GM23338 (cell line): ENCODE results near the gene STARD13. TPM values are rescaled to one million over a fixed set of nuclear protein-coding genes. Genes with fewer than 3 reads are reported as not detected.

ENCODE experiments used
- ATAC-seq: fragments of 200-7000 bp; cut with Tn5 transposase; 3 replicates; pipeline ENCODE4 v1.9.1; 2020
- DNase-seq: peaks from one replicate; pipeline ENCODE4 v3.0.0-alpha.2; 2015; ENCODE audit warnings: low spot score
- H2AFZ ChIP-seq: fragments of 200-600 bp; sonication (generic); 2 replicates; pipeline ENCODE4 v1.8.0; 2016; ENCODE audit warnings: antibody characterized with exemption, mild to moderate bottlenecking, moderate library complexity
- H3F3A ChIP-seq: fragments of 200-600 bp; sonication (generic); replicated peaks from 2 replicates; pipeline ENCODE4 v1.8.0; 2017; ENCODE audit warnings: antibody characterized with exemption, mixed run types, low read depth
- H3K27ac ChIP-seq: fragments of 200-600 bp; sonication (generic); 2 replicates; pipeline ENCODE4 v1.6.1; 2016; ENCODE audit warnings: low read depth
- H3K27me3 ChIP-seq: fragments of 200-600 bp; sonication (generic); 2 replicates; pipeline ENCODE4 v1.8.0; 2016; ENCODE audit warnings: mild to moderate bottlenecking, mixed run types, moderate library complexity; ENCODE audit not compliant: insufficient read depth
- H3K36me3 ChIP-seq: fragments of 200-600 bp; sonication (generic); 2 replicates; pipeline ENCODE4 v1.8.0; 2016; ENCODE audit warnings: mild to moderate bottlenecking; ENCODE audit not compliant: insufficient read depth
- H3K4me1 ChIP-seq: fragments of 200-600 bp; sonication (generic); 2 replicates; pipeline ENCODE4 v1.8.0; 2016; ENCODE audit warnings: mild to moderate bottlenecking, moderate library complexity; ENCODE audit not compliant: insufficient read depth
- H3K4me2 ChIP-seq: fragments of 200-600 bp; sonication (generic); 2 replicates; pipeline ENCODE4 v1.7.1; 2017; ENCODE audit warnings: mixed run types
- H3K4me3 ChIP-seq: fragments of 200-600 bp; sonication (generic); 2 replicates; pipeline ENCODE4 v1.6.1; 2016; ENCODE audit warnings: mixed run types
- H3K79me2 ChIP-seq: fragments of 200-600 bp; sonication (generic); replicated peaks from 2 replicates; pipeline ENCODE4 v1.8.0; 2017; ENCODE audit warnings: mild to moderate bottlenecking; ENCODE audit not compliant: insufficient read depth
- H3K9me2 ChIP-seq: fragments of 200-600 bp; sonication (generic); 2 replicates; pipeline ENCODE4 v1.8.0; 2017; ENCODE audit not compliant: insufficient read depth
- H4K20me1 ChIP-seq: fragments of 200-600 bp; sonication (generic); replicated peaks from 2 replicates; pipeline ENCODE4 v1.8.0; 2017; ENCODE audit warnings: mild to moderate bottlenecking; ENCODE audit not compliant: insufficient read depth
- H3K27ac Mint-ChIP-seq: 2 replicates; pipeline ENCODE4 v1.8.0; 2020; ENCODE audit warnings: inconsistent platforms, mild to moderate bottlenecking, moderate library complexity, mixed read lengths
- H3K27me3 Mint-ChIP-seq: 3 replicates; pipeline ENCODE4 v1.8.0; 2022; ENCODE audit warnings: low read depth, mild to moderate bottlenecking, moderate library complexity, mixed read lengths, inconsistent platforms; ENCODE audit not compliant: insufficient read depth, poor library complexity
- H3K36me3 Mint-ChIP-seq: 3 replicates; pipeline ENCODE4 v1.8.0; 2021; ENCODE audit warnings: low read depth, mild to moderate bottlenecking, inconsistent platforms, moderate library complexity, mixed read lengths
- H3K4me1 Mint-ChIP-seq: 3 replicates; pipeline ENCODE4 v1.8.0; 2020; ENCODE audit warnings: mild to moderate bottlenecking, inconsistent platforms, mixed read lengths
- H3K4me3 Mint-ChIP-seq: 3 replicates; pipeline ENCODE4 v1.8.0; 2021; ENCODE audit warnings: moderate library complexity, mild to moderate bottlenecking, inconsistent platforms, mixed read lengths
- H3K9me3 Mint-ChIP-seq: 3 replicates; pipeline ENCODE4 v1.8.0; 2020; ENCODE audit warnings: moderate library complexity, mild to moderate bottlenecking, inconsistent platforms, mixed read lengths
- CREB1 ChIP-seq: fragments of 250-450 bp; sonication (Bioruptor Pico); IDR thresholded peaks from 2 replicates; pipeline ENCODE4 v1.5.0; 2020; ENCODE audit warnings: low read depth, mild to moderate bottlenecking, moderate library complexity
- CTCF ChIP-seq, 2 experiments: fragments of 200-600 bp in 1 of 2; sonication (generic) in 1 of 2; conservative IDR thresholded peaks; 2 replicates each; pipeline versions ENCODE4 v1.5.1 to v1.6.1; 2016 to 2017; ENCODE audit warnings: antibody characterized with exemption in 2 of 2, low read depth in 2 of 2, mild to moderate bottlenecking in 2 of 2, moderate library complexity in 1 of 2
- ETS1 ChIP-seq: IDR thresholded peaks from 2 replicates; pipeline ENCODE4 v1.6.1; 2016; ENCODE audit warnings: antibody characterized with exemption
- EZH2 ChIP-seq: fragments of 200-600 bp; sonication (generic); IDR thresholded peaks from one replicate; pipeline ENCODE4 v1.8.0; 2017; ENCODE audit warnings: antibody characterized with exemption, mild to moderate bottlenecking, low read depth; ENCODE audit not compliant: unreplicated experiment
- EZH2phosphoT487 ChIP-seq: fragments of 200-600 bp; sonication (generic); IDR thresholded peaks from one replicate; pipeline ENCODE4 v1.8.1; 2018; ENCODE audit warnings: antibody characterized with exemption; ENCODE audit not compliant: unreplicated experiment
- JUNB ChIP-seq: IDR thresholded peaks from one replicate; pipeline ENCODE4 v1.6.1; 2016; ENCODE audit warnings: antibody characterized with exemption; ENCODE audit not compliant: unreplicated experiment
- NANOG ChIP-seq: IDR thresholded peaks from 2 replicates; pipeline ENCODE4 v1.6.1; 2016; ENCODE audit warnings: antibody characterized with exemption, borderline replicate concordance
- POLR2AphosphoS5 ChIP-seq: IDR thresholded peaks from 2 replicates; pipeline ENCODE4 v1.6.1; 2016; ENCODE audit warnings: antibody characterized with exemption, low read depth
- REST ChIP-seq: IDR thresholded peaks from one replicate; pipeline ENCODE4 v1.6.1; 2018; ENCODE audit warnings: antibody characterized with exemption; ENCODE audit not compliant: unreplicated experiment
- STAT1 ChIP-seq: IDR thresholded peaks from one replicate; pipeline ENCODE4 v1.6.1; 2016; ENCODE audit warnings: antibody characterized with exemption; ENCODE audit not compliant: unreplicated experiment
- ZNF114 ChIP-seq: fragments of 250-450 bp; sonication (Bioruptor Pico); IDR thresholded peaks from 2 replicates; pipeline ENCODE4 v1.5.0; 2020; ENCODE audit warnings: mild to moderate bottlenecking, moderate library complexity
- ZNF331 ChIP-seq: fragments of 250-450 bp; sonication (Bioruptor Pico); IDR thresholded peaks from 2 replicates; pipeline ENCODE4 v1.5.0; 2020; ENCODE audit warnings: low read depth, mild to moderate bottlenecking, moderate library complexity
- ZNF462 ChIP-seq: fragments of 250-450 bp; sonication (Bioruptor Pico); IDR thresholded peaks from 2 replicates; pipeline ENCODE4 v1.5.0; 2020; ENCODE audit warnings: mild to moderate bottlenecking, moderate library complexity
- polyA plus RNA-seq: library from polyadenylated mRNA; unstranded; fragments of >200 nt; fragmentation: Nextera tagmentation; extraction: Ambion mirVana; gene quantifications from 2 replicates; pipeline ENCODE4 v1.2.1, GENCODE V29; 2016
- total RNA-seq: library from RNA; depleted of rRNA; stranded (reverse); fragments of >200 nt; shearing (Covaris generic); gene quantifications from 2 replicates; pipeline ENCODE4 v1.2.3, GENCODE V29; 2014

Gene STARD13
- total and polyA plus RNA-seq, 2 experiments from 2014 or later: 3.2 to 5.2 TPM

GRCh38 chr13:33280279-33280905 lies 5.2 kb downstream of the STARD13 start:
- no peak overlapping the region for H3K27ac Mint-ChIP-seq
- no peak overlapping the region for H3K4me2 ChIP-seq
- H3K9me3 Mint-ChIP-seq: no peaks in the 10 kb centered on the region
- H3K27ac ChIP-seq: no peak overlapping the region
- H3K27me3 Mint-ChIP-seq: no peaks in the 10 kb centered on the region
- no peaks in the 10 kb centered on the region for H4K20me1 ChIP-seq
- H3K4me3 Mint-ChIP-seq: no peak overlapping the region
- H3K36me3 ChIP-seq: no peaks in the 10 kb centered on the region
- ATAC-seq (no peak), DNase-seq (no peak)
- H3K36me3 Mint-ChIP-seq: no peaks in the 10 kb centered on the region
- no peaks in the 10 kb centered on the region for H3K27me3 ChIP-seq
- peaks cover 14% of the 10 kb centered on the region for H3K4me1 ChIP-seq
- TF ChIP-seq CREB1 (CRISPR knock-in tag): no peak
- no peak for TF ChIP-seq EZH2
- no peak for TF ChIP-seq NANOG
- no peak for TF ChIP-seq POLR2AphosphoS5
- no peak for TF ChIP-seq STAT1
- no peak for TF ChIP-seq ZNF331 (CRISPR knock-in tag)
- TF ChIP-seq REST: no peak
- no peak for TF ChIP-seq JUNB
- TF ChIP-seq ZNF462 (CRISPR knock-in tag): no peak
- no peak for TF ChIP-seq ETS1
- TF ChIP-seq ZNF114 (CRISPR knock-in tag): no peak
- no peak for TF ChIP-seq CTCF (conservative IDR thresholded peaks at IDR 0.05; ENCODE audit: low read depth in 2 of 2)
- no peak for TF ChIP-seq EZH2phosphoT487
- peaks cover 27% of the 10 kb centered on the region for H3K4me1 Mint-ChIP-seq
- H3K4me3 ChIP-seq: no peak overlapping the region
- H2AFZ ChIP-seq: no peak overlapping the region
- H3K79me2 ChIP-seq: no peaks in the 10 kb centered on the region
- 0 out of 2 replicates have a peak, but pooled peaks cover 8% of the 10 kb centered on the region for H3K9me2 ChIP-seq
- no peaks in the 10 kb centered on the region for H3F3A ChIP-seq
